Ascending aorta (tissue), 2 donors: ENCODE results near the gene USP40. TPM values are rescaled to one million over a fixed set of nuclear protein-coding genes. Genes with fewer than 3 reads are reported as not detected.

Experiments used
- DNase-seq, 2 donors: peaks; one replicate each; pipeline ENCODE4 v3.0.0-alpha.2; 2019; ENCODE audit warnings: low spot score in 2 of 2
- H3K27ac ChIP-seq, 2 donors: fragments of 200-600 bp; sonication (generic); one replicate each; pipeline ENCODE4 v1.5.1; 2016 to 2017; ENCODE audit warnings: mild to moderate bottlenecking in 1 of 2
- H3K27me3 ChIP-seq: fragments of 200-600 bp; sonication (generic); one replicate; pipeline ENCODE4 v1.5.1; 2017
- H3K36me3 ChIP-seq, 2 donors: fragments of 200-600 bp; sonication (generic); one replicate each; pipeline ENCODE4 v1.5.1; 2016
- H3K4me1 ChIP-seq, 2 donors: fragments of 200-600 bp; sonication (generic); one replicate each; pipeline ENCODE4 v1.5.1; 2016 to 2017; ENCODE audit warnings: mild to moderate bottlenecking in 1 of 2
- H3K4me3 ChIP-seq, 2 donors: fragments of 200-600 bp; sonication (generic); one replicate each; pipeline ENCODE4 v1.5.1; 2016 to 2017; ENCODE audit warnings: mild to moderate bottlenecking in 1 of 2
- H3K9me3 ChIP-seq, 2 donors: fragments of 200-600 bp; sonication (generic); one replicate each; pipeline ENCODE4 v1.5.1; 2016
- CTCF ChIP-seq, 3 experiments: fragments of 200-600 bp in 2 of 3; fragments of 450-650 bp in 1 of 3; sonication (generic) in 2 of 3; IDR thresholded peaks; one replicate each; pipeline ENCODE4 v1.5.1; 2016 to 2019; ENCODE audit warnings: antibody characterized with exemption in 3 of 3, mild to moderate bottlenecking in 1 of 3, moderate library complexity in 1 of 3
- intact Hi-C: fragments of 100-400 bp; cut with DNase I; formaldehyde crosslinking; loops from one replicate; pipeline ENCODE4 v1.15.1; 2023
- total RNA-seq: library from RNA; depleted of rRNA; stranded (reverse); fragments of >200 nt; gene quantifications from one replicate; pipeline ENCODE4 v1.1.0, GENCODE V29; 2016

Gene USP40
- total RNA-seq, 1 donor from 2014 or later: 42.7 TPM

- DNase-seq: no peak
- intact Hi-C loops: no loop called here
- Histone ChIP-seq H3K9me3 (no peaks in the 10 kb centered on the region), H3K27ac (no peak overlapping the region), H3K36me3 (peaks cover 45 to 78% of the 10 kb centered on the region in 2 donors), H3K4me3 (no peak overlapping the region), H3K27me3 (no peaks in the 10 kb centered on the region), H3K4me1 (no peaks in the 10 kb centered on the region)
- no peak for TF ChIP-seq CTCF (IDR thresholded peaks at IDR 0.05)
These were observed 127.9 kb downstream of the USP40 start for GRCh38 chr2:233438573-233439147.

GRCh38 chr2:233437439-233437955 lies 129.1 kb downstream of the USP40 start:
- Histone ChIP-seq H3K4me3 (no peak overlapping the region), H3K4me1 (no peaks in the 10 kb centered on the region), H3K36me3 (peaks cover 45 to 77% of the 10 kb centered on the region in 2 donors), H3K27ac (no peak overlapping the region), H3K27me3 (no peaks in the 10 kb centered on the region), H3K9me3 (no peaks in the 10 kb centered on the region)
- intact Hi-C loops: no loop called here
- DNase-seq: no peak
- TF ChIP-seq CTCF (IDR thresholded peaks at IDR 0.05): no peak

- Histone ChIP-seq H3K9me3 (no peaks in the 10 kb centered on the region), H3K4me1 (no peaks in the 10 kb centered on the region), H3K36me3 (peaks cover 45 to 72% of the 10 kb centered on the region in 2 donors), H3K4me3 (no peak overlapping the region), H3K27me3 (no peaks in the 10 kb centered on the region), H3K27ac (no peak overlapping the region)
- DNase-seq: peak in 1 of 2 donors; percentile 57
- intact Hi-C loops: no loop called here
- TF ChIP-seq CTCF (IDR thresholded peaks at IDR 0.05): no peak
These were observed 129.7 kb downstream of the USP40 start for GRCh38 chr2:233436691-233437438.

GRCh38 chr2:233436191-233436581 lies 130.4 kb downstream of the USP40 start:
- no peak for TF ChIP-seq CTCF (IDR thresholded peaks at IDR 0.05)
- H3K4me3 ChIP-seq: no peak overlapping the region
- H3K36me3 ChIP-seq: peaks cover 45 to 65% of the 10 kb centered on the region in 2 donors
- H3K9me3 ChIP-seq: no peaks in the 10 kb centered on the region
- intact Hi-C loops: no loop called here
- no peaks in the 10 kb centered on the region for H3K27me3 ChIP-seq
- DNase-seq: peak in 1 of 2 donors; percentile 43
- no peak overlapping the region for H3K27ac ChIP-seq
- H3K4me1 ChIP-seq: no peaks in the 10 kb centered on the region

- H3K4me3 ChIP-seq: no peak overlapping the region
- no peak overlapping the region for H3K27ac ChIP-seq
- DNase-seq: peak in 1 of 2 donors; percentile 35
- peaks cover 45 to 63% of the 10 kb centered on the region in 2 donors for H3K36me3 ChIP-seq
- intact Hi-C loops: no loop called here
- H3K27me3 ChIP-seq: no peaks in the 10 kb centered on the region
- no peak for TF ChIP-seq CTCF (IDR thresholded peaks at IDR 0.05)
- no peaks in the 10 kb centered on the region for H3K9me3 ChIP-seq
- no peaks in the 10 kb centered on the region for H3K4me1 ChIP-seq
These were observed 131.0 kb downstream of the USP40 start for GRCh38 chr2:233435436-233436190.
